K562 (cell line): ENCODE data around the gene EYA4. TPM values are rescaled to one million over a fixed set of nuclear protein-coding genes. Genes with fewer than 3 reads are reported as not detected.

Source experiments
- ATAC-seq: fragments of 200-7000 bp; cut with Tn5 transposase; 3 replicates; pipeline ENCODE4 v1.9.1; 2020; ENCODE audit warnings: moderate library complexity
- BruUV-seq: library from RNA; stranded (reverse); fragments of 400-500 nt; replicated peaks from 2 replicates; lab custom pipeline; 2021; lab: Mats Ljungman, UMichigan
- CTCF ChIA-PET: fragments of 300-600 bp; formaldehyde crosslinking; extraction: SDS; loops from one replicate; lab custom pipeline; 2021; ENCODE audit warnings: low intra/inter-chr PET ratio; lab: Yijun Ruan, JAX
- POLR2A ChIA-PET: fragments of 300-600, 350-650 bp; sonication (Branson Sonifier 250); formaldehyde crosslinking; extraction: SDS; loops from one replicate; lab custom pipeline; 2021; ENCODE audit warnings: antibody characterized with exemption, inconsistent platforms; lab: Yijun Ruan, JAX
- DNase-seq, 4 experiments: peaks; one replicate each; pipeline versions ENCODE4 v3.0.0 to v3.0.0-alpha.2; 2011 to 2018; ENCODE audit warnings: low spot score in 3 of 4, mixed read lengths in 3 of 4; ENCODE audit errors: extremely low read depth in 1 of 4
- FAIRE-seq: peaks from 2 replicates; lab custom pipeline; 2011; peaks lifted over from hg19 to GRCh38; lab: Jason Lieb, UNC
- H2AFZ ChIP-seq: 2 replicates; pipeline ENCODE4 v1.6.0; 2011; ENCODE audit warnings: low read depth, low read length, control low read depth, inconsistent platforms
- H3K27ac ChIP-seq: fragments of 200-600 bp; 3 replicates; pipeline ENCODE4 v1.8.0; 2011; ENCODE audit warnings: low read depth, mild to moderate bottlenecking, control low read depth, inconsistent platforms, low read length, moderate library complexity, mixed read lengths; ENCODE audit errors: extremely low read depth
- H3K27me3 ChIP-seq, 2 experiments: fragments of 300-600 bp in 1 of 2; 2 replicates in 1 of 2; 3 replicates in 1 of 2; pipeline versions ENCODE4 v1.6.0 to v1.8.0; 2011; ENCODE audit warnings: inconsistent platforms in 2 of 2, low read length in 2 of 2, mild to moderate bottlenecking in 1 of 2, mixed read lengths in 1 of 2, moderate library complexity in 1 of 2; ENCODE audit not compliant: control insufficient read depth in 2 of 2, insufficient read depth in 2 of 2
- H3K36me3 ChIP-seq: fragments of 300-600 bp; 3 replicates; pipeline ENCODE4 v1.8.0; 2011; ENCODE audit warnings: mild to moderate bottlenecking, low read length, inconsistent platforms; ENCODE audit not compliant: control insufficient read depth, insufficient read depth
- H3K4me1 ChIP-seq, 2 experiments: fragments of 200-600 bp in 1 of 2; replicated peaks in 1 of 2; 2 replicates in 1 of 2; 3 replicates in 1 of 2; pipeline versions ENCODE4 v1.5.1 to v1.8.0; 2011; ENCODE audit warnings: inconsistent platforms in 2 of 2, low read length in 2 of 2, mild to moderate bottlenecking in 1 of 2, mixed read lengths in 1 of 2, moderate library complexity in 1 of 2; ENCODE audit not compliant: control insufficient read depth in 2 of 2, insufficient read depth in 2 of 2
- H3K4me2 ChIP-seq: 2 replicates; pipeline ENCODE4 v1.6.1; 2011; ENCODE audit warnings: low read length, control low read depth, inconsistent platforms, mixed read lengths; ENCODE audit not compliant: insufficient read depth
- H3K4me3 ChIP-seq: fragments of 200-600 bp; sonication (generic), shearing (Covaris generic); 2 replicates; pipeline ENCODE4 v1.5.1; 2016; ENCODE audit warnings: control low read depth, inconsistent platforms
- H3K79me2 ChIP-seq: fragments of 200-600 bp; 3 replicates; pipeline ENCODE4 v1.8.0; 2011; ENCODE audit warnings: low read length, inconsistent platforms; ENCODE audit not compliant: control insufficient read depth, insufficient read depth
- H3K9ac ChIP-seq, 2 experiments: 2 replicates each; pipeline versions ENCODE4 v1.6.0 to v1.6.1; 2011; ENCODE audit warnings: low read depth in 2 of 2, low read length in 2 of 2, control low read depth in 1 of 2, inconsistent platforms in 1 of 2, mild to moderate bottlenecking in 1 of 2, mixed read lengths in 1 of 2; ENCODE audit not compliant: insufficient read depth in 1 of 2
- H3K9me1 ChIP-seq: one replicate; pipeline ENCODE4 v1.6.0; 2011; ENCODE audit warnings: inconsistent platforms, mild to moderate bottlenecking, low read length, moderate library complexity; ENCODE audit not compliant: control insufficient read depth, insufficient read depth
- H3K9me3 ChIP-seq: replicated peaks from 2 replicates; pipeline ENCODE4 v1.5.1; 2011; ENCODE audit warnings: low read depth, low read length, inconsistent platforms; ENCODE audit not compliant: control insufficient read depth, insufficient read depth
- H4K20me1 ChIP-seq: replicated peaks from 2 replicates; pipeline ENCODE4 v1.6.1; 2011; ENCODE audit warnings: low read length, inconsistent platforms, mixed read lengths; ENCODE audit not compliant: control insufficient read depth, insufficient read depth
- ATF7 ChIP-seq: fragments of 450-650 bp; IDR thresholded peaks from 2 replicates; pipeline ENCODE4 v1.7.1; 2014; ENCODE audit warnings: mild to moderate bottlenecking, moderate library complexity
- BMI1 ChIP-seq: fragments of 150-350 bp; IDR thresholded peaks from 2 replicates; pipeline ENCODE4 v1.6.1; 2014; ENCODE audit warnings: low read length
- CBFA2T2 ChIP-seq: fragments of 450-650 bp; conservative IDR thresholded peaks from 2 replicates; pipeline ENCODE4 v1.6.1; 2017; ENCODE audit warnings: mild to moderate bottlenecking
- CREB3L1 ChIP-seq: fragments of 450-650 bp; IDR thresholded peaks from 2 replicates; pipeline ENCODE4 v1.6.1; 2014; ENCODE audit warnings: low read depth, mild to moderate bottlenecking, moderate library complexity, borderline replicate concordance
- EWSR1 ChIP-seq: fragments of 450-650 bp; IDR thresholded peaks from 2 replicates; pipeline ENCODE4 v1.6.1; 2018; ENCODE audit warnings: borderline replicate concordance, mild to moderate bottlenecking, low read depth, moderate library complexity; ENCODE audit not compliant: partially characterized antibody
- MECOM ChIP-seq: fragments of 250-450 bp; sonication (Bioruptor Pico); IDR thresholded peaks from 2 replicates; pipeline ENCODE4 v1.8.0; 2022; ENCODE audit warnings: inconsistent platforms
- MYBL2 ChIP-seq, 2 experiments: fragments of 450-650 bp in 1 of 2; sonication (generic) in 1 of 2; formaldehyde crosslinking in 1 of 2; IDR thresholded peaks; 2 replicates each; pipeline versions ENCODE4 v1.6.1 to v1.8.1; 2017 to 2022; ENCODE audit warnings: borderline replicate concordance in 1 of 2, inconsistent platforms in 1 of 2, low read depth in 1 of 2, mild to moderate bottlenecking in 1 of 2, missing genetic modification reagents in 1 of 2, moderate library complexity in 1 of 2
- ZNF175 ChIP-seq: fragments of 200-800 bp; sonication (Bioruptor generic); IDR thresholded peaks from 2 replicates; pipeline ENCODE4 v1.6.1; 2016; ENCODE audit warnings: low read depth, mild to moderate bottlenecking, missing genetic modification characterization, missing compliant biosample characterization
- ZNF449 ChIP-seq: fragments of 250-450 bp; sonication (Bioruptor Pico); IDR thresholded peaks from 2 replicates; pipeline ENCODE4 v1.8.0; 2022; ENCODE audit warnings: moderate library complexity, mild to moderate bottlenecking, inconsistent platforms
- ZNF766 ChIP-seq: fragments of 200-800 bp; sonication (Bioruptor generic); conservative IDR thresholded peaks from 2 replicates; pipeline ENCODE4 v1.6.1; 2016; ENCODE audit warnings: missing genetic modification characterization, missing compliant biosample characterization
- WGBS: fragments of 100-300 bp; shearing (Covaris generic); methylation state at CpG from one replicate; pipeline ENCODE4 v1.1.6; 2016; ENCODE audit warnings: low coverage, mixed read lengths; ENCODE audit not compliant: insufficient coverage; ENCODE audit errors: missing lambda C conversion rate; 5-methylcytosine and 5-hydroxymethylcytosine counted together
- in situ Hi-C: fragments of 300-500 bp; cut with MboI; formaldehyde crosslinking; loops from 4 replicates; pipeline ENCODE4 v1.15.0; 2018; ENCODE audit warnings: inconsistent platforms, mixed read lengths
- intact Hi-C: fragments of 100-400 bp; cut with micrococcal nuclease; formaldehyde crosslinking; loops from 2 replicates; pipeline ENCODE4 v1.14.2; 2022
- polyA plus RNA-seq, 8 experiments: library from polyadenylated mRNA; depleted of rRNA in 4 of 8; stranded (reverse) in 5 of 8; unstranded in 3 of 8; fragments of >200 nt; fragmentation: Nextera tagmentation in 2 of 8; fragmentation: Illumina TruSeq in 1 of 8; extraction: Ambion mirVana in 2 of 8; extraction: Trizol in 1 of 8; gene quantifications; 2 replicates each; pipeline versions ENCODE4 v1.2.1 to v1.2.3, GENCODE V29; 2011 to 2014; ENCODE audit warnings: inconsistent platforms in 1 of 8, missing spikeins in 1 of 8
- total RNA-seq, 7 experiments: library from RNA; depleted of rRNA in 6 of 7; stranded (reverse); fragments of >200 nt in 6 of 7; fragmentation: Illumina TruSeq in 2 of 7; extraction: Trizol in 2 of 7; gene quantifications; 2 replicates each; pipeline versions ENCODE4 v1.2.1 to v1.2.3, GENCODE V29; 2011 to 2021; ENCODE audit warnings: low replicate concordance in 1 of 7
- TF ChIP-seq, protein P1 (sequence below): fragments of 250-450 bp; sonication (Bioruptor Pico); IDR thresholded peaks from 2 replicates; pipeline ENCODE4 v1.5.0; 2021; ENCODE audit warnings: mild to moderate bottlenecking, moderate library complexity
- TF ChIP-seq, protein P2 (sequence below), 2 experiments: fragments of 250-450 bp in 1 of 2; fragments of 450-650 bp in 1 of 2; sonication (Bioruptor Pico) in 1 of 2; IDR thresholded peaks; 2 replicates each; pipeline versions ENCODE4 v1.6.1 to v1.8.0; 2016 to 2021; ENCODE audit warnings: mild to moderate bottlenecking in 2 of 2, moderate library complexity in 2 of 2, missing compliant biosample characterization in 1 of 2, missing genetic modification characterization in 1 of 2

The EYA4 gene
- total and polyA plus RNA-seq, 9 of the 15 experiments (the other 6 are each of a cell fraction or from before 2014, with no cell fraction given): 0.03 to 0.04 TPM; not detected in 7

GRCh38 chr6:133559926-133560325, 318.8 kb downstream of the EYA4 start (continued):
- TF ChIP-seq ZNF766 (CRISPR knock-in tag): no peak

GRCh38 chr6:133567636-133568035, 326.5 kb downstream of the EYA4 start:
- ATAC-seq (no peak), FAIRE-seq (no peak), DNase-seq (no peak)
- no peaks in the 10 kb centered on the region; a peak in 1 of 5 replicates for H3K27me3 ChIP-seq
- no peak overlapping the region for H2AFZ ChIP-seq
- H3K36me3 ChIP-seq: no peaks in the 10 kb centered on the region
- in situ Hi-C loops (loop anchor here (5.0 to 25.0 kb wide), 4 partner anchors 257 to 1655 kb away; no protein-coding TSS in a partner anchor), intact Hi-C loops (loop anchor here (2.0 to 10.0 kb wide), 2 partner anchors 137 to 529 kb away; no protein-coding TSS in a partner anchor)
- no peaks in the 10 kb centered on the region; a peak in 1 of 5 replicates for H3K4me1 ChIP-seq
- H3K79me2 ChIP-seq: no peaks in the 10 kb centered on the region
- no peaks in the 10 kb centered on the region for H3K9me3 ChIP-seq
- no peak overlapping the region for H3K9ac ChIP-seq
- ChIA-PET CTCF (interaction anchor here (1.7 to 2.4 kb wide), 3 partner anchors 349 to 356 kb away, joined by 6 to 25 read pairs (median 11); no protein-coding TSS in a partner anchor), POLR2A (interaction anchor here (1.6 kb wide), 1 partner anchor 351 kb away, joined by 3 read pairs; no protein-coding TSS in a partner anchor)
- no peak overlapping the region for H3K27ac ChIP-seq
- no peaks in the 10 kb centered on the region for H4K20me1 ChIP-seq
- H3K4me2 ChIP-seq: no peak overlapping the region
- BruUV-seq: no TSS peak
- H3K4me3 ChIP-seq: no peak overlapping the region
- WGBS: 2% methylated on average over 6 of the region's 6 CpGs
- H3K9me1 ChIP-seq: no peaks in the 10 kb centered on the region
- TF ChIP-seq ATF7 (no peak), ZNF449 (CRISPR knock-in tag) (no peak), BMI1 (no peak), CBFA2T2 (no peak), MYBL2 (IDR thresholded peaks at IDR 0.05; ENCODE audit: low read depth) (no peak), MYBL2 (CRISPR knock-in tag; IDR thresholded peaks at IDR 0.05; ENCODE audit: borderline replicate concordance) (no peak), CREB3L1 (no peak), ZNF175 (CRISPR knock-in tag) (no peak), EWSR1 (no peak), MECOM (no peak)
- TF ChIP-seq, protein P1, sequence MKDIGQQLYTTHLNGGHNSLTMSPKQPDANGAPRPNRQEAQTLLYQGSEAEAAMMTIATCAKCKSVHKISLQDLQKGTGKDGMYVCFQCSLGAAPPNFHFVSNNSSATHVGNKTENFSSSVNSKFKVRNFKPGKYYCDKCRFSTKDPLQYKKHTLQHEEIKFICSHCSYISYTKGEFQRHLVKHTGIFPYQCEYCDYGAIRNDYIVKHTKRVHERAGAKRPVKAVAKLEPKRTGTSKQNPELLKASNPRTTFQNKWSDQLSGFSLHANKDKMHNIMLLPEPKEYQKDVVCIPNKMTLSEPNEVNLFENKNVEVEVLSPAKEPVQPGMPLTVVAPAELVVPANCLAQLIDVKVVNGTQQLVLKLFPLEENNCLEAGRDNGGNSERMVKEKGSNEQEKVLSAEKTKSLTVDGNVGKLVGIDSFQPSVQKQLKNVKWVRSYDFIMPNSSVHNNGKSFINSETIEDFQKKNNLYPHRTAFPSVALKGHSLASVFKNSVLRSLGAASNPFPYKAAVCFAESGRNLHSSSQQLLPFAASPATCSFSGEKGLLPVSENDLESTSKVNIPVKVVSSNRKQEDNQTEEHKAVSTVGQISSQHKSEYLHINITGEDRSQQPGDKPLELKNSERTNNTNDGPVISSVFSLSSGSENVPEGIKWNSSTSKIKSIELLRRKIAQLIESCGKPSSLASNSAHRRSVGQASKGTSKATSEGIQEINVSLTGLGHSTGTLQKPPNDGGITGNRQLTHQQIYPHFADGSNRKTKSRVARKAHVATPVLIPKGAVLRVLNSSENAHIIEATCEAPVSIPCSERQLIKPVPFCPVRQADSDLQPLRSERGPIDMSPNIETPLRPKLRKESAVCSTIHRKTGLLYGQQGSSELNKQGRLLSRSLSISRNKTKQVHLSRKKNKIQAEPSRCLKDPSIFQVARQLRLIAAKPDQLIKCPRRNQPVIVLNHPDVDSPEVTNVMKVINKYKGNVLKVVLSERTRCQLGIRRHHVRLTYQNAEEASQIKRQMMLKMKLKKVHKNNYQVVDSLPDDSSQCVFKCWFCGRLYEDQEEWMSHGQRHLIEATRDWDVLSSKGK (CRISPR knock-in tag): no peak
- TF ChIP-seq, protein P2, sequence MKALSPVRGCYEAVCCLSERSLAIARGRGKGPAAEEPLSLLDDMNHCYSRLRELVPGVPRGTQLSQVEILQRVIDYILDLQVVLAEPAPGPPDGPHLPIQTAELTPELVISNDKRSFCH (CRISPR knock-in tag; IDR thresholded peaks at IDR 0.05): no peak
- TF ChIP-seq, protein P2 (tag; IDR thresholded peaks at IDR 0.05): no peak
